HEK293T (cell line): ENCODE data around the gene APOL2.
"Not testable (repeated sequence)": the region's sequence is repeated elsewhere in the genome, so short reads cannot be mapped to it uniquely, and the experiment has no call there.

Experiments used
- CTCF ChIA-PET: fragments of 350-600 bp; formaldehyde crosslinking; extraction: SDS; loops from one replicate; lab custom pipeline; 2021; ENCODE audit warnings: antibody characterized with exemption, inconsistent platforms; lab: Yijun Ruan, JAX
- POLR2A ChIA-PET: fragments of 350-600 bp; formaldehyde crosslinking; extraction: SDS; loops from one replicate; lab custom pipeline; 2020; ENCODE audit warnings: antibody characterized with exemption, inconsistent platforms; lab: Yijun Ruan, JAX
- DNase-seq: peaks from one replicate; pipeline ENCODE4 v3.0.0; 2012; ENCODE audit warnings: mixed read lengths; ENCODE audit errors: extremely low spot score
- ARNT ChIP-seq: fragments of 450-650 bp; IDR thresholded peaks from 2 replicates; pipeline ENCODE4 v1.6.1; 2017; ENCODE audit warnings: mild to moderate bottlenecking
- BHLHE40 ChIP-seq: fragments of 450-650 bp; IDR thresholded peaks from 2 replicates; pipeline ENCODE4 v1.6.1; 2016; ENCODE audit warnings: mild to moderate bottlenecking, moderate library complexity, borderline replicate concordance
- CTBP1 ChIP-seq: fragments of 450-650 bp; IDR thresholded peaks from 2 replicates; pipeline ENCODE4 v1.6.1; 2016; ENCODE audit warnings: borderline replicate concordance
- ELF4 ChIP-seq: fragments of 450-650 bp; IDR thresholded peaks from 2 replicates; pipeline ENCODE4 v1.6.1; 2017; ENCODE audit warnings: antibody characterized with exemption
- FOXA1 ChIP-seq: fragments of 450-650 bp; IDR thresholded peaks from 2 replicates; pipeline ENCODE4 v1.6.1; 2016; ENCODE audit warnings: mild to moderate bottlenecking
- FOXK2 ChIP-seq: fragments of 450-650 bp; IDR thresholded peaks from 2 replicates; pipeline ENCODE4 v1.6.1; 2016; ENCODE audit warnings: mild to moderate bottlenecking
- FOXM1 ChIP-seq: fragments of 450-650 bp; IDR thresholded peaks from 2 replicates; pipeline ENCODE4 v1.6.1; 2017; ENCODE audit warnings: mild to moderate bottlenecking, borderline replicate concordance
- HDGF ChIP-seq: fragments of 450-650 bp; IDR thresholded peaks from 2 replicates; pipeline ENCODE4 v1.6.1; 2017; ENCODE audit warnings: antibody characterized with exemption, borderline replicate concordance
- L3MBTL2 ChIP-seq: fragments of 450-650 bp; conservative IDR thresholded peaks from 2 replicates; pipeline ENCODE4 v1.6.1; 2016; ENCODE audit warnings: mild to moderate bottlenecking
- LEF1 ChIP-seq: fragments of 450-650 bp; IDR thresholded peaks from 2 replicates; pipeline ENCODE4 v1.6.1; 2017; ENCODE audit warnings: mild to moderate bottlenecking, borderline replicate concordance
- NFRKB ChIP-seq: fragments of 450-650 bp; IDR thresholded peaks from 2 replicates; pipeline ENCODE4 v1.6.1; 2016; ENCODE audit warnings: mild to moderate bottlenecking, moderate library complexity
- SP1 ChIP-seq: fragments of 450-650 bp; IDR thresholded peaks from 2 replicates; pipeline ENCODE4 v1.6.1; 2017
- SUZ12 ChIP-seq: fragments of 450-650 bp; IDR thresholded peaks from 2 replicates; pipeline ENCODE4 v1.6.1; 2016; ENCODE audit warnings: mild to moderate bottlenecking
- TARDBP ChIP-seq: fragments of 450-650 bp; IDR thresholded peaks from 2 replicates; pipeline ENCODE4 v1.6.1; 2016
- ZNF384 ChIP-seq: fragments of 450-650 bp; IDR thresholded peaks from 2 replicates; pipeline ENCODE4 v1.6.1; 2016
- TF ChIP-seq, protein P1 (sequence below): fragments of 450-650 bp; IDR thresholded peaks from 2 replicates; pipeline ENCODE4 v1.6.1; 2016

Gene APOL2

DNA sequence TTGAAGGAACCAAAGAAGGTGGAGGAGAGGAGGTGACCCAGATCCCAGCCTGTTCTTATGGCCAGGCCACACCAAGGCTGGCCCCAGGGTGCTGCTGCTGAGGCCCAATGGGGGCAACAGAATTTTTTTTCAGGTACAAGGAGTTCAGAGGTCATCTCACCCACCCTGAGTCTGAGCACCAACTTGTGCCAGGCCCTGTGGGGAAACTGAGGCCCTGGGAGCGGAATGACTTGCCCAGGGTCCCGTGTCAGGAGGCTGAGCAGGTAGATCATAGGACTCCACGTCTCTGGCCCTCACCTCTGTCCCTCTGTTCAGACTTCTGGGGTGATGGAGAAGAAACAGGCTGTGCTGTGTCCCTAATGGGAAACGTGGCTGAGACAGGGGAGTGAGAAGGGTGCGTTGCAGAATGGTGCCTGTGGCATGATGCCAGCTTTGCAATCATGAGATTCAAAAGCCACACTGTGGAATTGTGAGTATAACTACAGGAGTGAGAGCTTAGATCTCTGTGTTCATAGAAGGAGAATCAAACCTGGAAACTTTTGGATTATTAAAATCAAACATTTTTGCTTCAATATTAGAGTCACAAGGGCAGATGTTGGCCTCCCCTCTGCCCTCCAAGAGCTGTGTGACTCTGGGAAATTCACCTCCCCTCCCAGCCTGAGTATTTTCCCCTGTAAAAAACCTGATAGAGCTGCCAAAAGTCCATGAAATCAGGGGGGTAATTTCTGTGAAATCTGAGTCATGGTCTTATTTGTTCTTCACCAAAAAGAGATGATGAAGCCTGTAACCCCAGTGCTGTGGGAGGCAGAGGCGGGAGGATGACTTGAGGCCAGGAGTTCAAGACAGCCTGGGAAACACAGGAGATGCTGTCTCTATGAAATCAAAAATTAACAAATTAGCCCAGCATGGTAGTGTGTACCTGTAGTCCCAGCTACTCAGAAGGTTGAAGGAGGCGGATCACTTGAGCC lies 14.5 kb upstream of the APOL2 start:
- ChIA-PET CTCF (interaction anchor here (1.9 kb wide), 1 partner anchor 15 kb away, joined by 7 read pairs; the partner anchor contains the start of gene APOL2), POLR2A (interaction anchor here (0.7 to 1.2 kb wide), 2 partner anchors 15 kb away, joined by 3 to 5 read pairs; partner anchors contain the start of gene APOL2)
- TF ChIP-seq FOXA1: no peak
- no peak for TF ChIP-seq ARNT
- TF ChIP-seq NFRKB: no peak
- TF ChIP-seq SUZ12: no peak
- TF ChIP-seq SP1: no peak
- TF ChIP-seq, protein P1, sequence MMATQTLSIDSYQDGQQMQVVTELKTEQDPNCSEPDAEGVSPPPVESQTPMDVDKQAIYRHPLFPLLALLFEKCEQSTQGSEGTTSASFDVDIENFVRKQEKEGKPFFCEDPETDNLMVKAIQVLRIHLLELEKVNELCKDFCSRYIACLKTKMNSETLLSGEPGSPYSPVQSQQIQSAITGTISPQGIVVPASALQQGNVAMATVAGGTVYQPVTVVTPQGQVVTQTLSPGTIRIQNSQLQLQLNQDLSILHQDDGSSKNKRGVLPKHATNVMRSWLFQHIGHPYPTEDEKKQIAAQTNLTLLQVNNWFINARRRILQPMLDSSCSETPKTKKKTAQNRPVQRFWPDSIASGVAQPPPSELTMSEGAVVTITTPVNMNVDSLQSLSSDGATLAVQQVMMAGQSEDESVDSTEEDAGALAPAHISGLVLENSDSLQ: no peak
- no peak for TF ChIP-seq FOXM1
- no peak for TF ChIP-seq L3MBTL2
- no peak for TF ChIP-seq ELF4
- no peak for TF ChIP-seq FOXK2
- no peak for TF ChIP-seq ZNF384
- no peak for TF ChIP-seq CTBP1
- no peak for TF ChIP-seq HDGF
- DNase-seq: no peak

DNA sequence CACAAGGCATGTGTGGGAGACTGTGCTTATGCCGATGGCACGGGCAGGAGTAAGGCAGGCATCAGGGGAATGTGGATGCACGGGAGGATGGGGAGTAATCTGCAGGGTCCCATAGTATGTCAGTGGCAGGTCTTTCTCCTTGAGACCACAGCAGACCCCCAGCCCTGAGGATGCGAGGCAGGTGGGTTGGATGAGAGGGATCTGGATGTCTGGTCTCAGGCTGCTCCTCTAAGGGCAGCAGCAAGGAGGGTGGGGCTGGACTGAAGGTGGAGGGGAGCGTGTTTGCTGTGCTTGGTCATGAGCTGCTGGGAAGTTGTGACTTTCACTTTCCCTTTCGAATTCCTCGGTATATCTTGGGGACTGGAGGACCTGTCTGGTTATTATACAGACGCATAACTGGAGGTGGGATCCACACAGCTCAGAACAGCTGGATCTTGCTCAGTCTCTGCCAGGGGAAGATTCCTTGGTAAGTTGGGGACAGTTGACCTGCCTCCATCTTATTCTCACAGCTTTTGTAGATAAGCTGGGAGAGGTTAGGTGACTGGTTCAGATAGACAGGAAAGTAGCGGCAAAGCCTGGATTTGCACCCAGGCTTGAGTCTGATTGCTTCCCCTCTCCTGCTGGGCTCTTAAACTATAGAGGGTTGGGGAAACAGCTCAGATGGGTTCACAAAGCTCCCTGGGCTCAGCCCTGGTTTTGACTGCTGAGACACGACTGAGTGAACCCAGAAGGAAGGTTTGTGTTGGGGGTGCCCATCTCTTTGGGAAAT lies 13.6 kb upstream of the APOL2 start, which contains the start of gene APOL1:
APOL1 (plus strand) TSS at position 380 of the 769 bp plus-strand sequence. CDS start 1,823 bp downstream, outside the sequence.
- TF ChIP-seq L3MBTL2: no peak
- TF ChIP-seq LEF1: no peak
- no peak for TF ChIP-seq NFRKB
- TF ChIP-seq FOXK2: no peak
- no peak for TF ChIP-seq BHLHE40
- TF ChIP-seq FOXA1: no peak
- TF ChIP-seq SP1: no peak
- no peak for TF ChIP-seq HDGF
- TF ChIP-seq SUZ12: no peak
- TF ChIP-seq TARDBP: no peak
- no peak for TF ChIP-seq ARNT
- no peak for TF ChIP-seq FOXM1
- no peak for DNase-seq
- ChIA-PET POLR2A (interaction anchor here (1.2 kb wide), 1 partner anchor 14 kb away, joined by 5 read pairs; the partner anchor contains the start of gene APOL2), CTCF (interaction anchor here (1.9 kb wide), 1 partner anchor 14 kb away, joined by 7 read pairs; the partner anchor contains the start of gene APOL2)

DNA sequence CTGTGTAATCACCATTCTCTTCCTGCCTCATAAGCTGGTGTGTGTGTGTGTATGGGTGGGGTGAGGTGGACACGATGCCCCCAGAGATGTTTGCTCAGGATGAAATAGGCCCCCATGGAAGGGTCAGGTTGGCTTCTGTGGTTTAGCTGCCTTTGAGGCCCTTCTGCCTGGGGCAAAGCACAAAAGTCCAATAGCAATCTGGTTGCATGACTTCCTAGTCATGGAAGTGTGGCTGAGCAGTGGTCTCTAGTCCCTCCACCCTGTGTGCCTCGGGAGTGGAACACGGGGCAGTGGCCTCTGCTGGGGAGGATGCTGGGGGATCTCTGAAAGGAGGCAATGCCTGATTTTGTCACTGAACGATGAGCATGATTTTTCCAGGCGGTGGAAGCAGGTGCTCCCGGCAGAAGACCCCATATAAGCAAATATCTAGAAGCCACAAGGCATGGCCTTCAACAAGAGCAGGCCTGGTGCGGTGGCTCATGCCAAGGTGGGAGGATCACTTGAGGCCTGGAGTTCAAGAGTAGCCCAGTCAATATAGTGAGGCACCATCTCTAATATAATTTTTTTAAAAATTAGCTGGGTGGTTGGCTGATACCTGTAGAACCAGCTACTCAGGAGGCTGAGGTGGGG lies 12.8 kb upstream of the APOL2 start:
- CTCF ChIA-PET: not testable (repeated sequence)
- POLR2A ChIA-PET: interaction anchor here (1.2 kb wide), 1 partner anchor 13 kb away, joined by 5 read pairs; the partner anchor contains the start of gene APOL2

DNA sequence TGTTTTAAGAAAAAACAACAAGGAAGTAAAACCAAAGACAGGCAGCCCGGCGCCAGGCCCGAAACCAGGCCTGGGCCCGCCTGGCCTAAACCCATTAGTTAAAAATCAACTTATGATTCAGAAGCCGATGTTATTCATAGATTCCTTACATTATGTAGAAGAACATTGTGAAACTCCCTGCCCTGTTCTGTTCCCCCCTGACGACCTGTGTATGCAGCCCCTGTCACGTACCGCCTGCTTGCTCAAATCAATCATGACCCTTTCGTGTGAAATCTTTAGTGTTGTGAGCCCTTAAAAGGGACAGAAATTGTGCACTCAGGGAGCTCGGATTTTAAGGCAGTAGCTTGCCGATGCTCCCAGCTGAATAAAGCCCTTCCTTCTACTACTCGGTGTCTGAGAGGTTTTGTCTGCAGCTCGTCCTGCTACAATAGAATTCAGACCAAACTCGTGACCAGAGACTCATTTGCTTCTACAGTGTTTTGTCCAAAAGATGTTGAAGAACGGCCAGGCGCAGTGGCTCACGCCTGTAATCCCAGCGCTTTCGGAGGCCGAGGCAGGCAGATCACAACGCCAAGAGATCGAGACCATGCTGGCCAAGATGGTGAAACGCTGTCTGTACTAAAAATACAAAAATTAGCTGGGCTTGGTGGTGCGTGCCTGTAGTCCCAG lies 11.1 kb upstream of the APOL2 start:
- DNase-seq, CTCF ChIA-PET: not testable (repeated sequence)
- POLR2A ChIA-PET: interaction anchor here (2.8 kb wide), 1 partner anchor 11 kb away, joined by 13 read pairs; the partner anchor contains the start of gene APOL2

More for the DNA sequence above, 12.8 kb upstream of the APOL2 start:
- not testable (repeated sequence) for DNase-seq

DNA sequence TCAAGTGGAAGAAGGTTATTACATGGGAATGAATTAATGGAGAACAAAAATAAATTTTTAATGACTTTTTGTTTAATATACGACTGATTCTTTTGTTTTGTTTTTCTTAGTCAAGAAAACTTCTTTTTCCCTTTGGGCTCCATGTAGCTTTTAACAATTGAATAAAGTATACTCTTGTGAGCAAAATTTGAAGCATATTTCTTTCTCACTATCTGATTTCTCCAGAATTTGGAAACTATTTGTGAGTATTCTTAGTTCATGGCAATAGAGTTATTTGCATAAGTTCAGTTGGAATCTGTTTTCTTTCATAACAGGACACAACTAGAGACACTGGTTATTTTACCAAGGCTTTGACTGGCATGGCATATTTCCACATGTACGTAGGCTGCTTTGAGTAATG lies 9.8 kb upstream of the APOL2 start:
- ChIA-PET CTCF (no interaction called here), POLR2A (interaction anchor here (2.8 kb wide), 1 partner anchor 9 kb away, joined by 13 read pairs; the partner anchor contains the start of gene APOL2)
- no peak for TF ChIP-seq SUZ12
- TF ChIP-seq LEF1: no peak
- TF ChIP-seq FOXM1: no peak
- DNase-seq: no peak

DNA sequence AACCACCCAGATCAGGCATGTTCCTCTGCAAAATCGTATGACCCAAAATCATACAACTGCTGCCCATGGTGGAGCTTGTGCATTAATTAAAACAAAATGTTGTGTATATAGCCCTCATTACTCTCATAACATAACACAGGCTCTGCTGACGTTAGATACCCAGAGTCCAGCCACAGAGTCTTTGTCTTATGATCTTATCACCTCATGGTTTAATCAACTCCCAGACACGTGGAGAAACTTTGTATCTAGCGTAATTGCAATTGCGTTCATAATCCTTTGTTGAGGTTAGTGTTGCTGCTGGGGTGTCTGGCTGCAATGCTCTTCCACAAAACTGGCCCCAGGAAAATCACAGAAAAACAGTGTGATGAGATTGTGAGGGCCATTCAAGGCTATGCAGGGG lies 8.6 kb upstream of the APOL2 start:
- POLR2A ChIA-PET: no interaction called here
- no peak for TF ChIP-seq ARNT
- no peak for TF ChIP-seq TARDBP
- TF ChIP-seq SUZ12: no peak
- no peak for TF ChIP-seq HDGF
- no peak for TF ChIP-seq ELF4
- TF ChIP-seq CTBP1: no peak
- TF ChIP-seq LEF1: no peak
- TF ChIP-seq NFRKB: no peak
- no peak for TF ChIP-seq FOXK2
- no peak for TF ChIP-seq FOXM1
- TF ChIP-seq SP1: no peak
- no peak for TF ChIP-seq FOXA1
- TF ChIP-seq L3MBTL2: no peak
- TF ChIP-seq ZNF384: no peak
- TF ChIP-seq BHLHE40: no peak
- CTCF ChIA-PET: no interaction called here
- DNase-seq: no peak

DNA sequence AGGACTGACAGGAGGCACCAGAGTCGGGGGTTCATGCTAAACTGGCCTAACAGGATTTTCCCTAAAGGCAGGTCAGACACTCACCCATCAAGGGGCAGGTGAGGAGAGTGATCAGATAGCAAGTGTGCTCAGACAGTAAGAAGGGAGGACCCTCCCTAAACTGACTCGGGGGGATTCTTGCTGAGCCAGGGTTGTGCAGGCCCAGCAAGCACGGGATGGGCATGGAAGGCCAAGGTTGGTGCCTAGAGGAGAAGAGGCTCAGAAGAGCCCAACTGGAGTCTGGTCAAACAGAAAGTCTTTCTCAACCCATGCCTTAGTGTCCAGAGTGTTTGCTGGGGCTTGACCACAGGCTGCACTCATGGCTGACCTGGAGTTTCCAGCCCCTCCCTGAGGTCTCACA lies 7.4 kb upstream of the APOL2 start:
- POLR2A ChIA-PET: no interaction called here
- TF ChIP-seq SUZ12: no peak
- TF ChIP-seq, protein P1: no peak
- no peak for TF ChIP-seq CTBP1
- TF ChIP-seq LEF1: no peak
- TF ChIP-seq BHLHE40: no peak
- no peak for TF ChIP-seq SP1
- no peak for TF ChIP-seq FOXA1
- no peak for TF ChIP-seq FOXK2
- TF ChIP-seq NFRKB: no peak
- TF ChIP-seq TARDBP: no peak
- TF ChIP-seq ZNF384: no peak
- CTCF ChIA-PET: no interaction called here
- no peak for DNase-seq
